K562 (cell line): ENCODE measurements around the gene MAP2K7. TPM values are rescaled to one million over a fixed set of nuclear protein-coding genes. Genes with fewer than 3 reads are reported as not detected.

ENCODE experiments used
- ATAC-seq: fragments of 200-7000 bp; cut with Tn5 transposase; 3 replicates; pipeline ENCODE4 v1.9.1; 2020; ENCODE audit warnings: moderate library complexity
- BruUV-seq: library from RNA; stranded (reverse); fragments of 400-500 nt; replicated peaks from 2 replicates; lab custom pipeline; 2021; lab: Mats Ljungman, UMichigan
- CTCF ChIA-PET: fragments of 300-600 bp; formaldehyde crosslinking; extraction: SDS; loops from one replicate; lab custom pipeline; 2021; ENCODE audit warnings: low intra/inter-chr PET ratio; lab: Yijun Ruan, JAX
- POLR2A ChIA-PET: fragments of 300-600, 350-650 bp; sonication (Branson Sonifier 250); formaldehyde crosslinking; extraction: SDS; loops from one replicate; lab custom pipeline; 2021; ENCODE audit warnings: antibody characterized with exemption, inconsistent platforms; lab: Yijun Ruan, JAX
- DNase-seq, 4 experiments: peaks; one replicate each; pipeline versions ENCODE4 v3.0.0 to v3.0.0-alpha.2; 2011 to 2018; ENCODE audit warnings: low spot score in 3 of 4, mixed read lengths in 3 of 4; ENCODE audit errors: extremely low read depth in 1 of 4
- FAIRE-seq: peaks from 2 replicates; lab custom pipeline; 2011; peaks lifted over from hg19 to GRCh38; lab: Jason Lieb, UNC
- H2AFZ ChIP-seq: 2 replicates; pipeline ENCODE4 v1.6.0; 2011; ENCODE audit warnings: low read depth, low read length, control low read depth, inconsistent platforms
- H3K27ac ChIP-seq: fragments of 200-600 bp; 3 replicates; pipeline ENCODE4 v1.8.0; 2011; ENCODE audit warnings: low read depth, mild to moderate bottlenecking, control low read depth, inconsistent platforms, low read length, moderate library complexity, mixed read lengths; ENCODE audit errors: extremely low read depth
- H3K27me3 ChIP-seq, 2 experiments: fragments of 300-600 bp in 1 of 2; 2 replicates in 1 of 2; 3 replicates in 1 of 2; pipeline versions ENCODE4 v1.6.0 to v1.8.0; 2011; ENCODE audit warnings: inconsistent platforms in 2 of 2, low read length in 2 of 2, mild to moderate bottlenecking in 1 of 2, mixed read lengths in 1 of 2, moderate library complexity in 1 of 2; ENCODE audit not compliant: control insufficient read depth in 2 of 2, insufficient read depth in 2 of 2
- H3K36me3 ChIP-seq: fragments of 300-600 bp; 3 replicates; pipeline ENCODE4 v1.8.0; 2011; ENCODE audit warnings: mild to moderate bottlenecking, low read length, inconsistent platforms; ENCODE audit not compliant: control insufficient read depth, insufficient read depth
- H3K4me1 ChIP-seq, 2 experiments: fragments of 200-600 bp in 1 of 2; replicated peaks in 1 of 2; 2 replicates in 1 of 2; 3 replicates in 1 of 2; pipeline versions ENCODE4 v1.5.1 to v1.8.0; 2011; ENCODE audit warnings: inconsistent platforms in 2 of 2, low read length in 2 of 2, mild to moderate bottlenecking in 1 of 2, mixed read lengths in 1 of 2, moderate library complexity in 1 of 2; ENCODE audit not compliant: control insufficient read depth in 2 of 2, insufficient read depth in 2 of 2
- H3K4me2 ChIP-seq: 2 replicates; pipeline ENCODE4 v1.6.1; 2011; ENCODE audit warnings: low read length, control low read depth, inconsistent platforms, mixed read lengths; ENCODE audit not compliant: insufficient read depth
- H3K4me3 ChIP-seq: fragments of 200-600 bp; sonication (generic), shearing (Covaris generic); 2 replicates; pipeline ENCODE4 v1.5.1; 2016; ENCODE audit warnings: control low read depth, inconsistent platforms
- H3K79me2 ChIP-seq: fragments of 200-600 bp; 3 replicates; pipeline ENCODE4 v1.8.0; 2011; ENCODE audit warnings: low read length, inconsistent platforms; ENCODE audit not compliant: control insufficient read depth, insufficient read depth
- H3K9ac ChIP-seq, 2 experiments: 2 replicates each; pipeline versions ENCODE4 v1.6.0 to v1.6.1; 2011; ENCODE audit warnings: low read depth in 2 of 2, low read length in 2 of 2, control low read depth in 1 of 2, inconsistent platforms in 1 of 2, mild to moderate bottlenecking in 1 of 2, mixed read lengths in 1 of 2; ENCODE audit not compliant: insufficient read depth in 1 of 2
- H3K9me1 ChIP-seq: one replicate; pipeline ENCODE4 v1.6.0; 2011; ENCODE audit warnings: inconsistent platforms, mild to moderate bottlenecking, low read length, moderate library complexity; ENCODE audit not compliant: control insufficient read depth, insufficient read depth
- H3K9me3 ChIP-seq: replicated peaks from 2 replicates; pipeline ENCODE4 v1.5.1; 2011; ENCODE audit warnings: low read depth, low read length, inconsistent platforms; ENCODE audit not compliant: control insufficient read depth, insufficient read depth
- H4K20me1 ChIP-seq: replicated peaks from 2 replicates; pipeline ENCODE4 v1.6.1; 2011; ENCODE audit warnings: low read length, inconsistent platforms, mixed read lengths; ENCODE audit not compliant: control insufficient read depth, insufficient read depth
- IRF2 ChIP-seq: sonication (generic); formaldehyde crosslinking; IDR thresholded peaks from 2 replicates; pipeline ENCODE4 v1.8.1; 2022; ENCODE audit warnings: mild to moderate bottlenecking, missing genetic modification reagents
- NCOR1 ChIP-seq: fragments of 450-650 bp; IDR thresholded peaks from 2 replicates; pipeline ENCODE4 v1.6.1; 2016; ENCODE audit warnings: mild to moderate bottlenecking, moderate library complexity
- PHF21A ChIP-seq: fragments of 450-650 bp; IDR thresholded peaks from 2 replicates; pipeline ENCODE4 v1.6.1; 2017; ENCODE audit warnings: low read depth, borderline replicate concordance
- POLR2G ChIP-seq: fragments of 200-400 bp; formaldehyde crosslinking; IDR thresholded peaks from 2 replicates; pipeline ENCODE4 v1.6.1; 2017; ENCODE audit warnings: low read depth, mild to moderate bottlenecking, antibody characterized with exemption, low read length, moderate library complexity
- RBFOX2 ChIP-seq: fragments of 200-400 bp; formaldehyde crosslinking; IDR thresholded peaks from 2 replicates; pipeline ENCODE4 v1.6.1; 2017; ENCODE audit warnings: low read depth, mild to moderate bottlenecking, low read length, moderate library complexity
- SNIP1 ChIP-seq: fragments of 450-650 bp; IDR thresholded peaks from 2 replicates; pipeline ENCODE4 v1.7.1; 2017; ENCODE audit warnings: low read depth, mild to moderate bottlenecking
- SP1 ChIP-seq: sonication (generic); formaldehyde crosslinking; IDR thresholded peaks from 2 replicates; pipeline ENCODE4 v1.8.1; 2022; ENCODE audit warnings: mild to moderate bottlenecking, missing genetic modification reagents
- SRSF1 ChIP-seq: fragments of 200-400 bp; formaldehyde crosslinking; IDR thresholded peaks from 2 replicates; pipeline ENCODE4 v1.6.1; 2017; ENCODE audit warnings: mild to moderate bottlenecking, low read depth, low read length, moderate library complexity
- TEAD2 ChIP-seq: fragments of 450-650 bp; IDR thresholded peaks from 2 replicates; pipeline ENCODE4 v1.6.1; 2016; ENCODE audit warnings: missing genetic modification characterization, control low read depth, missing compliant biosample characterization
- YBX1 ChIP-seq: fragments of 450-650 bp; IDR thresholded peaks from 2 replicates; pipeline ENCODE4 v1.7.1; 2016; ENCODE audit warnings: mild to moderate bottlenecking
- ZBTB1 ChIP-seq: sonication (generic); formaldehyde crosslinking; IDR thresholded peaks from 2 replicates; pipeline ENCODE4 v1.8.1; 2023; ENCODE audit warnings: missing genetic modification reagents, low read depth, mild to moderate bottlenecking, borderline replicate concordance
- ZNF133 ChIP-seq: fragments of 250-450 bp; sonication (Bioruptor Pico); IDR thresholded peaks from 2 replicates; pipeline ENCODE4 v1.4.0; 2020; ENCODE audit warnings: mild to moderate bottlenecking
- ZNF551 ChIP-seq: fragments of 250-450 bp; sonication (Bioruptor Pico); IDR thresholded peaks from 2 replicates; pipeline ENCODE4 v1.5.0; 2021; ENCODE audit warnings: mild to moderate bottlenecking, moderate library complexity
- WGBS: fragments of 100-300 bp; shearing (Covaris generic); methylation state at CpG from one replicate; pipeline ENCODE4 v1.1.6; 2016; ENCODE audit warnings: low coverage, mixed read lengths; ENCODE audit not compliant: insufficient coverage; ENCODE audit errors: missing lambda C conversion rate; 5-methylcytosine and 5-hydroxymethylcytosine counted together
- in situ Hi-C: fragments of 300-500 bp; cut with MboI; formaldehyde crosslinking; loops from 4 replicates; pipeline ENCODE4 v1.15.0; 2018; ENCODE audit warnings: inconsistent platforms, mixed read lengths
- intact Hi-C: fragments of 100-400 bp; cut with micrococcal nuclease; formaldehyde crosslinking; loops from 2 replicates; pipeline ENCODE4 v1.14.2; 2022
- polyA plus RNA-seq, 8 experiments: library from polyadenylated mRNA; depleted of rRNA in 4 of 8; stranded (reverse) in 5 of 8; unstranded in 3 of 8; fragments of >200 nt; fragmentation: Nextera tagmentation in 2 of 8; fragmentation: Illumina TruSeq in 1 of 8; extraction: Ambion mirVana in 2 of 8; extraction: Trizol in 1 of 8; gene quantifications; 2 replicates each; pipeline versions ENCODE4 v1.2.1 to v1.2.3, GENCODE V29; 2011 to 2014; ENCODE audit warnings: inconsistent platforms in 1 of 8, missing spikeins in 1 of 8
- total RNA-seq, 7 experiments: library from RNA; depleted of rRNA in 6 of 7; stranded (reverse); fragments of >200 nt in 6 of 7; fragmentation: Illumina TruSeq in 2 of 7; extraction: Trizol in 2 of 7; gene quantifications; 2 replicates each; pipeline versions ENCODE4 v1.2.1 to v1.2.3, GENCODE V29; 2011 to 2021; ENCODE audit warnings: low replicate concordance in 1 of 7
- TF ChIP-seq, protein P1 (sequence below): fragments of 250-450 bp; sonication (Bioruptor Pico); IDR thresholded peaks from 2 replicates; pipeline ENCODE4 v1.5.0; 2021
- TF ChIP-seq, protein P2 (sequence below): fragments of 250-450 bp; sonication (Bioruptor Pico); IDR thresholded peaks from 2 replicates; pipeline ENCODE4 v1.8.0; 2021; ENCODE audit warnings: moderate library complexity, mild to moderate bottlenecking, inconsistent platforms

Gene MAP2K7
- total and polyA plus RNA-seq, 9 of the 15 experiments (the other 6 are each of a cell fraction or from before 2014, with no cell fraction given) = 0.51 to 45.8 (median 14.1) TPM

DNA sequence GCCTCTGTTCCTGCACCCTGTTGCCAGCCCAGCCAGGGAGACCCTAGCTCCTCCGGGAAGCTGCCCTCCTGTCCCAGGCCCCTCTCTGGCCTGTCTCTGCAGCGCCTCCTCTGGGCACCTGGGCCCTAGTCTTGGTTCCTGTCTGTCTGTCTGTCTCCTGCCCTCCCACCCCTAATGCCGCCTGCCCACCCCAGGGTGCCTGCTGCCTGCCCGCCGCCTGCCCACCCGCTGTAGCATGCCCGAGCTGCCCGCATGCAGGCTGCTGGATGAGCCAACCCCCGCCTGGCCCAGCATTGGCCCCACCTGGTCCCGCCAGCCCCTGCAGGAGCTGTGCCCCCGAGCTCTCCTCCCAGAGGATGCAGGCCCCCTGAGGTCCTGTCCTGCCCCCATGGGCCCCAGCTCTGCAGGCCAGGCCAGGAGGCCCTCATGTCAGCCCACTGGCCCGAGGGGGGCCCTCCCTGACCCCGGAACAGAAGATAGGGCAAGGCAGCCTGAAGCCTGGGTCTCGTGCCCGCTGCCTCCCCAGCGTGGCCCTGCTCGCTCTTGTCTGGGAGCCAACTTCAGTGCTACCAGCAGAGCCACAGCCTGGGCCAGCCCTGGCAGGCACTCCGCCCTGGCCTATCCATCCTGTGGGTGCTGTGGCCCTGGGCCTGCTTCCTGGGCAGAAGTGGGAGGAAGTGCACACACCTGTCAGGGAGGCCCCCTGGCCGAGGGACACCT lies 5.2 kb downstream of the MAP2K7 start:
- TF ChIP-seq NCOR1 (no peak), IRF2 (CRISPR knock-in tag) (no peak), SNIP1 (no peak), ZNF133 (CRISPR knock-in tag) (no peak), ZNF551 (CRISPR knock-in tag) (no peak), TEAD2 (tag) (no peak), RBFOX2 (peak; percentile 43; the same call in 1 of the 2 replicates), YBX1 (no peak), PHF21A (no peak), SRSF1 (no peak), POLR2G (peak; percentile 68), SP1 (CRISPR knock-in tag) (no peak), ZBTB1 (CRISPR knock-in tag) (no peak)
- TF ChIP-seq, protein P1, sequence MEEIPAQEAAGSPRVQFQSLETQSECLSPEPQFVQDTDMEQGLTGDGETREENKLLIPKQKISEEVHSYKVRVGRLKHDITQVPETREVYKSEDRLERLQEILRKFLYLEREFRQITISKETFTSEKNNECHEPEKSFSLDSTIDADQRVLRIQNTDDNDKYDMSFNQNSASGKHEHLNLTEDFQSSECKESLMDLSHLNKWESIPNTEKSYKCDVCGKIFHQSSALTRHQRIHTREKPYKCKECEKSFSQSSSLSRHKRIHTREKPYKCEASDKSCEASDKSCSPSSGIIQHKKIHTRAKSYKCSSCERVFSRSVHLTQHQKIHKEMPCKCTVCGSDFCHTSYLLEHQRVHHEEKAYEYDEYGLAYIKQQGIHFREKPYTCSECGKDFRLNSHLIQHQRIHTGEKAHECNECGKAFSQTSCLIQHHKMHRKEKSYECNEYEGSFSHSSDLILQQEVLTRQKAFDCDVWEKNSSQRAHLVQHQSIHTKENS (CRISPR knock-in tag) = no peak
- TF ChIP-seq, protein P2, sequence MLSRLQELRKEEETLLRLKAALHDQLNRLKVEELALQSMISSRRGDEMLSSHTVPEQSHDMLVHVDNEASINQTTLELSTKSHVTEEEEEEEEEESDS (CRISPR knock-in tag) = no peak
- no peak for DNase-seq
- Histone ChIP-seq H3K4me2 (no peak overlapping the region), H3K4me1 (peaks cover 8 to 91% of the 10 kb centered on the region in 2 experiments; a peak in 4 of 5 replicates), H3K36me3 (peaks cover 61% of the 10 kb centered on the region; the same call in 2 of the 3 replicates), H3K79me2 (peaks cover 44% of the 10 kb centered on the region), H3K9ac (peak overlapping the region in 1 of 2 experiments; percentile 82; a peak in 2 of 4 replicates), H3K4me3 (no peak overlapping the region), H3K9me3 (no peaks in the 10 kb centered on the region), H4K20me1 (no peaks in the 10 kb centered on the region), H2AFZ (no peak overlapping the region), H3K27ac (no peak overlapping the region), H3K27me3 (no peaks in the 10 kb centered on the region), H3K9me1 (peaks cover 7% of the 10 kb centered on the region)
- BruUV-seq = no TSS peak
- CTCF ChIA-PET = no interaction called here
- FAIRE-seq = no peak
- no peak for ATAC-seq
- in situ Hi-C loops (no loop called here), intact Hi-C loops (no loop called here)
- POLR2A ChIA-PET = interaction anchor here (0.6 to 1.0 kb wide), 2 partner anchors 11 to 13 kb away, joined by 4 to 8 read pairs; partner anchors contain the start of gene SNAPC2
- WGBS = 96% methylated on average over 13 of the region's 19 CpGs
